HG02970 (cell line): ENCODE data around the gene SLC25A20.

ENCODE experiments used
- ATAC-seq: cut with Tn5 transposase; IDR thresholded peaks from one replicate; pipeline ENCODE4 v1.9.1; 2021; ENCODE audit warnings: mild to moderate bottlenecking, moderate library complexity, moderate number of reproducible peaks; ENCODE audit not compliant: unreplicated experiment, low FRiP score

SLC25A20 gene, protein sequence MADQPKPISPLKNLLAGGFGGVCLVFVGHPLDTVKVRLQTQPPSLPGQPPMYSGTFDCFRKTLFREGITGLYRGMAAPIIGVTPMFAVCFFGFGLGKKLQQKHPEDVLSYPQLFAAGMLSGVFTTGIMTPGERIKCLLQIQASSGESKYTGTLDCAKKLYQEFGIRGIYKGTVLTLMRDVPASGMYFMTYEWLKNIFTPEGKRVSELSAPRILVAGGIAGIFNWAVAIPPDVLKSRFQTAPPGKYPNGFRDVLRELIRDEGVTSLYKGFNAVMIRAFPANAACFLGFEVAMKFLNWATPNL

GRCh38 chr3:48898383-48899234, at the start of gene SLC25A20:
TSS of gene SLC25A20 (minus strand) at chr3:48898882. CDS start at chr3:48898794, 88 bp downstream.
- peak; percentile 88 for ATAC-seq

- ATAC-seq: no peak
Observed at GRCh38 chr3:48945891-48946549, 47.3 kb upstream of the SLC25A20 start.

- ATAC-seq: no peak
Observed at GRCh38 chr3:48945432-48945831, 46.8 kb upstream of the SLC25A20 start.

DNA sequence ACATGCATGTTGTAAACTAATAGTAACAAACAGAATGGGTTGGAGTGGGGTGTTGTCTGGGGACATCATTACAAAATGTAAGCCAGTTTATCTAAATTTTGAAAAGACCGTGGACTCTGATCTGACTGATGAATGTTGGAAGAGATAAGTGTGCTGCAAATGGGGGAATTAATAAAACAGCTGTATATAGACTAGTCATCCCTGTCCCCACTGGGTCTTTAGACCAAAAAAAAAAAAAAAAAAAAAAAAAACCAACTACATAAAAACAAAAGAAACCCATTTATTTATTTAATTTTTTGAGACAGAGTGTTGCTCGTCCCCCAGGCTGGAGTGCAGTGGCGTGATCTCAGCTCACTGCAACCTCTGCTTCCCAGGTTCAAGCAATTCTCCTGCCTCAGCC, 40.0 kb upstream of the SLC25A20 start:
- ATAC-seq: no peak

DNA sequence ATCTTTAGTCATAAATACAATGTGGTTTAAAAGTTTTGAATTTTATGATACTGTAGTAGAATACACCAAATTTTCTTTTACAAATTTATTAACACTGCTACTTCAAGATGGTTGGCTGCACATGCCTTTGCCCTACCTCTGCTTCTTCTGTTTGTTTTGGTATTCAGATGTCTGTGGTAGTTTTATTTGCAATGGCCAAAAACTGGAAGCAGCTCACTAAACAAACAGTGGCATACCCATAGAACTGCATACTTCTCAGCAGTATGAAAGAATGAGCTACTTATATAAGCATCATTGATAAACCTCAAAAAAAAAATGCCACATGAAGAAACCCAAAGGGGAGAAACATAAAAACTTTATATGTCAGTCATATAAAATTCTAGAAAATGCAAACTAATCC, 39.5 kb upstream of the SLC25A20 start:
- no peak for ATAC-seq

- ATAC-seq: no peak
Observed at GRCh38 chr3:48935530-48935929, 36.8 kb upstream of the SLC25A20 start.

GRCh38 chr3:48934333-48934991, 35.8 kb upstream of the SLC25A20 start:
- no peak for ATAC-seq

- ATAC-seq: no peak
Observed at GRCh38 chr3:48931944-48932580, 33.4 kb upstream of the SLC25A20 start.

GRCh38 chr3:48930590-48930989, 31.9 kb upstream of the SLC25A20 start:
- ATAC-seq: no peak

DNA sequence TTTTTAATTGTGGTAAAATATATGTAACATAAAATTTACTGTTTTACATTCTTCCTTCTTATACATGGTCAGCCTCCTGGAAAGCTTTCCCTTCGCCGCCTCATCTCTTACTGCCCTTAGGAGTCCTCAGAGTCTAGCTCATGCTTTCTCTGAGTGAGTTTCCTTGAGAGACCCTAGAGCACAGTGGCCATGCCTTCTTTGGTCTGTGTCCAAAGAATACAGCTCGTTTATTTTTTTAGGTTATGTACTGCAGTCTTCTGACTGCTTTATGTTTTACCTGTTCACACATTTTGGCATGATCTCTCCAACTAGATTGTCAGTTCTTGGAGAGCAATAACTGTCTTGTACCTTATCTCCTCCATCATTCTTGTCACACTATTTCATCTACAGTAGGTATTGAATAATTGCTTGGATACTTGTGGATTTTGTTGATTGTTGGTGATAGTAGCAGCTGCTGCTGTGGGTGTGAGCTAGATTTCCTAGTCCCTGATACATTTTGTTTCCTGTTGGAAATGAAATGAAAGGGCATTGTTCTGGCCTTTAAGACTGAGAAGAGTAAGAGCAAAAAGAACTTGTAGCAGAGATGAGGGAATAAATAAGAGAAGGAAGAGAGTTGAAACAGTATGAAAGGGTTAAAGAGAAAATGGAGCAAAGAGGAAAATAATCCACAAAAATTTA, 30.8 kb upstream of the SLC25A20 start:
- no peak for ATAC-seq

DNA sequence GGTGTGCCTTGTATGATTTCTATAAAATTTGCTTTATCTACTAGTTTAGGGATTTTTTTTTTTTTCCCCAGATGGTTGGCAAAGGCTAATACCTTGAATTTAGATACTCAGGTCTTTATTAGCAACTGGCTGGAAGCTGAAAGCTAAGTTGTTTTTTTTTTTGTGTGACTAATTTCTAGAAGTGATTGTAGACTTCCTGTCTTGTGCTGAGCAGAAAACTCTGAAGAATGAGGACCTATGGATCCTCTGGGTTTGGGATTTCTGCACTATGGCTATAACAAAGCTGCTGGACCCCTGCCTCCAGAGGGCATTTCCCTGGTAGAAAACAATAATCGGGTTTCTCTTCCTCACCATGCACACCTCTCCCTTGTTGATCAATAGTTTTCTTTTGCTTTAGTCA, 30.0 kb upstream of the SLC25A20 start:
- no peak for ATAC-seq

DNA sequence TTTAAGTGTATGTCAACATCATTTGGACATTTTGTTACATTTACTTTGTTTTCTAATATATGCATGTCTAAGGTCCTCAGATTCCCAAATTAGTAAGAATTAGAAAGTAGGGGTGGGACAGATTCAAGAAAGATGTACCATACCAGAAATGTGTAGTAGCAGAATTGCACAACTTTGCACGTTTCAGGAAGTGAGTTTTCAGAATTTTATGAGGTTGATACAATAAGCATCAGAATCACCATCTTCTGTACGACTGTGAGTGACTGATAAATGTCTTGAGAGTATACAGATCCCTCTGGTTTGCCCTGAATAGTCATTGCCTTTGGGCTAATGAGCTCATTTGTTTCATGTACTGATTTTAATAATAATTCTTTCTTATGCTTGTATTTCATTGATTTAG, 29.2 kb upstream of the SLC25A20 start:
- no peak for ATAC-seq

DNA sequence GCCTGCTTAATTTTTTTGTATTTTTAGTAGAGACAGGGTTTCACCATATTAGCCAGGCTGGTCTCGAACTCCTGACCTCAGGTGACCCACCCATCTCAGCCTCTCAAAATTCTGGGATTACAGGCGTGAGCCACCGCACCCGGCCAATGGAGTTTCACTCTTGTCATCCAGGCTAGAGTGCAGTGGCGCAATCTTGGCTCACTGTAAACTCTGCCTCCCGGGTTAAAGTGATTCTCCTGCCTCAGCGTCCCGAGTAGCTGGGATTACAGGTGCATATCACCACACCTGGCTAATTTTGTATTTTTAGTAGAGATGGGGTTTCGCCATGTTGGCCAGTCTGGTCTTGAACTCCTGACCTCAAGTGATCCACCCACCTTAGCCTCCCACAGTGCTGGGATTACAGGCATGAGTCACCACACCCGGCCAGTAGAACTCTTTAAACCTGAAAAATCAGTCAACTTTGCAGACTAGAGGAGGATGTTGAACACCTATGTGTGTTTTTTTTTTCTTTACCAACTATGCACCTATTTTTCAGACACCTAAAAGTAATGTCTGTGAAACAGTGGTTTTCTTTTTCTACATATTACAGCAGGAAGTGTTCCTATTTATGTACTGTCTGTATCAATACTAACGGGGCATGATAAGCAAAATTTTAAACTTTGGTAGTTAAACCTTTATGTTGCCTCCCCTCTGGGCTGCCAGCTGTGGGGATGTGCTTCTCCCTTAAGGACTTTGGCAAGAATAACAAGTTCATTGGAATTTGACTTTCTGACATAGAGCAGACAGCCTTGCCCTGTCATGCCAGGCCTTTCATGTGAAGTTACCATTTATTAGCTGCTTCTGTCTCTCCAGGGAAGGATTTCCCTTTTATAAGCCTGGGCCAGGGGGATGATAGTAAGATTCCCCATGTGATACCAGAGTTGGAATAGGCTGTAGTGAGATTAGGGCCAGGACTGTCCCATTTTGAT, 28.0 kb upstream of the SLC25A20 start:
- ATAC-seq: no peak

GRCh38 chr3:48919215-48920138, 20.8 kb upstream of the SLC25A20 start:
- peak; percentile 18 for ATAC-seq

GRCh38 chr3:48918388-48919214, 19.9 kb upstream of the SLC25A20 start, which contains the start of gene ARIH2:
TSS of gene ARIH2 (plus strand) at chr3:48918842. CDS start at chr3:48927559, 8,717 bp downstream.
- ATAC-seq: peak; percentile 78

- ATAC-seq: no peak
Observed at GRCh38 chr3:48915296-48915695, 16.6 kb upstream of the SLC25A20 start.
